ENCODE data around the gene CPPED1.

DNA sequence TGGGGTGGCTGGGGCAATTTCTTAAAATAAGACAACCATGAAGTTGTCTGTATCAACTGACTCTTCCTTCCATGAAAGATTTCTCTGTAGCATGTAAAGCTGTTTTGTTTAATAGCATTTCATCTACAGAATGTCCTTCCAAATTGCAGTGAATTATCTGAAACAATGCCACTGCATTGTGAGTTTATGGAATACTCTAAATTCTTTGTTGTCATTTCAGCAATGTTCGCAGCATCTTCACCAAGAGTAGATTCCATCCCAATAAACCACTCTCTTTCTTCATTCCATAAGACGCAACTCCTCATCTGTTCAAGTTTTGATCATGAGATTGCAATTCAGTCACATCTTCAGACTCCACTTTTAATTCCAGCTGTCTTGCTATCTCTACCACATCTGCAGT, 54.6 kb downstream of the CPPED1 start:
- TF ChIP-seq, protein P1, sequence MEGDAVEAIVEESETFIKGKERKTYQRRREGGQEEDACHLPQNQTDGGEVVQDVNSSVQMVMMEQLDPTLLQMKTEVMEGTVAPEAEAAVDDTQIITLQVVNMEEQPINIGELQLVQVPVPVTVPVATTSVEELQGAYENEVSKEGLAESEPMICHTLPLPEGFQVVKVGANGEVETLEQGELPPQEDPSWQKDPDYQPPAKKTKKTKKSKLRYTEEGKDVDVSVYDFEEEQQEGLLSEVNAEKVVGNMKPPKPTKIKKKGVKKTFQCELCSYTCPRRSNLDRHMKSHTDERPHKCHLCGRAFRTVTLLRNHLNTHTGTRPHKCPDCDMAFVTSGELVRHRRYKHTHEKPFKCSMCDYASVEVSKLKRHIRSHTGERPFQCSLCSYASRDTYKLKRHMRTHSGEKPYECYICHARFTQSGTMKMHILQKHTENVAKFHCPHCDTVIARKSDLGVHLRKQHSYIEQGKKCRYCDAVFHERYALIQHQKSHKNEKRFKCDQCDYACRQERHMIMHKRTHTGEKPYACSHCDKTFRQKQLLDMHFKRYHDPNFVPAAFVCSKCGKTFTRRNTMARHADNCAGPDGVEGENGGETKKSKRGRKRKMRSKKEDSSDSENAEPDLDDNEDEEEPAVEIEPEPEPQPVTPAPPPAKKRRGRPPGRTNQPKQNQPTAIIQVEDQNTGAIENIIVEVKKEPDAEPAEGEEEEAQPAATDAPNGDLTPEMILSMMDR (IDR thresholded peaks at IDR 0.05) = no peak
- TF ChIP-seq POLR2AphosphoS5 (IDR thresholded peaks at IDR 0.05) = no peak

All from sigmoid colon (tissue), 4 donors.